GM23338 (cell line): Measurements from ENCODE around the gene CSNK2B. TPM values are rescaled to one million over a fixed set of nuclear protein-coding genes. Genes with fewer than 3 reads are reported as not detected.

Source experiments
- ATAC-seq: fragments of 200-7000 bp; cut with Tn5 transposase; 3 replicates; pipeline ENCODE4 v1.9.1; 2020
- DNase-seq: peaks from one replicate; pipeline ENCODE4 v3.0.0-alpha.2; 2015; ENCODE audit warnings: low spot score
- H2AFZ ChIP-seq: fragments of 200-600 bp; sonication (generic); 2 replicates; pipeline ENCODE4 v1.8.0; 2016; ENCODE audit warnings: antibody characterized with exemption, mild to moderate bottlenecking, moderate library complexity
- H3F3A ChIP-seq: fragments of 200-600 bp; sonication (generic); replicated peaks from 2 replicates; pipeline ENCODE4 v1.8.0; 2017; ENCODE audit warnings: antibody characterized with exemption, mixed run types, low read depth
- H3K27ac ChIP-seq: fragments of 200-600 bp; sonication (generic); 2 replicates; pipeline ENCODE4 v1.6.1; 2016; ENCODE audit warnings: low read depth
- H3K27me3 ChIP-seq: fragments of 200-600 bp; sonication (generic); 2 replicates; pipeline ENCODE4 v1.8.0; 2016; ENCODE audit warnings: mild to moderate bottlenecking, mixed run types, moderate library complexity; ENCODE audit not compliant: insufficient read depth
- H3K36me3 ChIP-seq: fragments of 200-600 bp; sonication (generic); 2 replicates; pipeline ENCODE4 v1.8.0; 2016; ENCODE audit warnings: mild to moderate bottlenecking; ENCODE audit not compliant: insufficient read depth
- H3K4me1 ChIP-seq: fragments of 200-600 bp; sonication (generic); 2 replicates; pipeline ENCODE4 v1.8.0; 2016; ENCODE audit warnings: mild to moderate bottlenecking, moderate library complexity; ENCODE audit not compliant: insufficient read depth
- H3K4me2 ChIP-seq: fragments of 200-600 bp; sonication (generic); 2 replicates; pipeline ENCODE4 v1.7.1; 2017; ENCODE audit warnings: mixed run types
- H3K4me3 ChIP-seq: fragments of 200-600 bp; sonication (generic); 2 replicates; pipeline ENCODE4 v1.6.1; 2016; ENCODE audit warnings: mixed run types
- H3K79me2 ChIP-seq: fragments of 200-600 bp; sonication (generic); replicated peaks from 2 replicates; pipeline ENCODE4 v1.8.0; 2017; ENCODE audit warnings: mild to moderate bottlenecking; ENCODE audit not compliant: insufficient read depth
- H3K9me2 ChIP-seq: fragments of 200-600 bp; sonication (generic); 2 replicates; pipeline ENCODE4 v1.8.0; 2017; ENCODE audit not compliant: insufficient read depth
- H4K20me1 ChIP-seq: fragments of 200-600 bp; sonication (generic); replicated peaks from 2 replicates; pipeline ENCODE4 v1.8.0; 2017; ENCODE audit warnings: mild to moderate bottlenecking; ENCODE audit not compliant: insufficient read depth
- H3K27ac Mint-ChIP-seq: 2 replicates; pipeline ENCODE4 v1.8.0; 2020; ENCODE audit warnings: inconsistent platforms, mild to moderate bottlenecking, moderate library complexity, mixed read lengths
- H3K27me3 Mint-ChIP-seq: 3 replicates; pipeline ENCODE4 v1.8.0; 2022; ENCODE audit warnings: low read depth, mild to moderate bottlenecking, moderate library complexity, mixed read lengths, inconsistent platforms; ENCODE audit not compliant: insufficient read depth, poor library complexity
- H3K36me3 Mint-ChIP-seq: 3 replicates; pipeline ENCODE4 v1.8.0; 2021; ENCODE audit warnings: low read depth, mild to moderate bottlenecking, inconsistent platforms, moderate library complexity, mixed read lengths
- H3K4me1 Mint-ChIP-seq: 3 replicates; pipeline ENCODE4 v1.8.0; 2020; ENCODE audit warnings: mild to moderate bottlenecking, inconsistent platforms, mixed read lengths
- H3K4me3 Mint-ChIP-seq: 3 replicates; pipeline ENCODE4 v1.8.0; 2021; ENCODE audit warnings: moderate library complexity, mild to moderate bottlenecking, inconsistent platforms, mixed read lengths
- H3K9me3 Mint-ChIP-seq: 3 replicates; pipeline ENCODE4 v1.8.0; 2020; ENCODE audit warnings: moderate library complexity, mild to moderate bottlenecking, inconsistent platforms, mixed read lengths
- CREB1 ChIP-seq: fragments of 250-450 bp; sonication (Bioruptor Pico); IDR thresholded peaks from 2 replicates; pipeline ENCODE4 v1.5.0; 2020; ENCODE audit warnings: low read depth, mild to moderate bottlenecking, moderate library complexity
- ETS1 ChIP-seq: IDR thresholded peaks from 2 replicates; pipeline ENCODE4 v1.6.1; 2016; ENCODE audit warnings: antibody characterized with exemption
- EZH2phosphoT487 ChIP-seq: fragments of 200-600 bp; sonication (generic); IDR thresholded peaks from one replicate; pipeline ENCODE4 v1.8.1; 2018; ENCODE audit warnings: antibody characterized with exemption; ENCODE audit not compliant: unreplicated experiment
- JUNB ChIP-seq: IDR thresholded peaks from one replicate; pipeline ENCODE4 v1.6.1; 2016; ENCODE audit warnings: antibody characterized with exemption; ENCODE audit not compliant: unreplicated experiment
- NANOG ChIP-seq: IDR thresholded peaks from 2 replicates; pipeline ENCODE4 v1.6.1; 2016; ENCODE audit warnings: antibody characterized with exemption, borderline replicate concordance
- POLR2AphosphoS5 ChIP-seq: IDR thresholded peaks from 2 replicates; pipeline ENCODE4 v1.6.1; 2016; ENCODE audit warnings: antibody characterized with exemption, low read depth
- STAT1 ChIP-seq: IDR thresholded peaks from one replicate; pipeline ENCODE4 v1.6.1; 2016; ENCODE audit warnings: antibody characterized with exemption; ENCODE audit not compliant: unreplicated experiment
- ZNF331 ChIP-seq: fragments of 250-450 bp; sonication (Bioruptor Pico); IDR thresholded peaks from 2 replicates; pipeline ENCODE4 v1.5.0; 2020; ENCODE audit warnings: low read depth, mild to moderate bottlenecking, moderate library complexity
- ZNF462 ChIP-seq: fragments of 250-450 bp; sonication (Bioruptor Pico); IDR thresholded peaks from 2 replicates; pipeline ENCODE4 v1.5.0; 2020; ENCODE audit warnings: mild to moderate bottlenecking, moderate library complexity
- polyA plus RNA-seq: library from polyadenylated mRNA; unstranded; fragments of >200 nt; fragmentation: Nextera tagmentation; extraction: Ambion mirVana; gene quantifications from 2 replicates; pipeline ENCODE4 v1.2.1, GENCODE V29; 2016
- total RNA-seq: library from RNA; depleted of rRNA; stranded (reverse); fragments of >200 nt; shearing (Covaris generic); gene quantifications from 2 replicates; pipeline ENCODE4 v1.2.3, GENCODE V29; 2014
- TF ChIP-seq, protein P1 (sequence below): IDR thresholded peaks from one replicate; pipeline ENCODE4 v1.6.1; 2018; ENCODE audit warnings: antibody characterized with exemption; ENCODE audit not compliant: unreplicated experiment

The CSNK2B gene
- total and polyA plus RNA-seq, 2 experiments from 2014 or later: 260 to 271 TPM

DNA sequence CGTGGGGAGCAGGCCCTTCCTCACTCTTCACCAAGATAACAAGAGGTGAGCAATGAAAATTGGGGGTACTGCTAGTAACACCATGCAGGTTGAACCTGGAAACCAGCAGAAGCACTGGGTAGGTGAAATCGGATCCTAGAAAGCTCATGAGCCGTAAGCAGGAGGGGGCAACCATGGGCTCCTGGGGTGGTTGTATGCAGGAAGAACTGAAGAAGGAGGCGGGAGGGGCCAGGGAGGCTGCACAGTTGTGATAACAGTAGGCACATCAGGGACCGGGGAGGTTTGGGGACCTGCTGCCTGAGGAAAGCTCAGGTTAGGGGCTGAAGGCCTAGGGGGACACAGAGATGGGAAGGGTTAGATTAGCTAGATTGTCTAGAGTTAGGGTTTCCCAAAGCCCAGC, 20.6 kb downstream of the CSNK2B start:
- no peaks in the 10 kb centered on the region; the same call in 2 of the 3 replicates for H3K9me3 Mint-ChIP-seq
- Histone ChIP-seq H3K79me2 (no peaks in the 10 kb centered on the region), H2AFZ (no peak overlapping the region), H3K27ac (no peak overlapping the region), H3K36me3 (no peaks in the 10 kb centered on the region), H4K20me1 (no peaks in the 10 kb centered on the region), H3K27me3 (peaks cover 12% of the 10 kb centered on the region), H3K4me2 (no peak overlapping the region), H3K9me2 (no peaks in the 10 kb centered on the region), H3F3A (peaks cover 9% of the 10 kb centered on the region; the same call in 1 of the 2 replicates), H3K4me3 (no peak overlapping the region), H3K4me1 (peaks cover 7% of the 10 kb centered on the region)
- peaks cover 14% of the 10 kb centered on the region for H3K36me3 Mint-ChIP-seq
- no peak for DNase-seq
- TF ChIP-seq ETS1: no peak
- no peak for TF ChIP-seq EZH2phosphoT487
- no peak for TF ChIP-seq ZNF331 (CRISPR knock-in tag)
- no peak for TF ChIP-seq STAT1
- no peak for TF ChIP-seq POLR2AphosphoS5
- no peak for TF ChIP-seq CREB1 (CRISPR knock-in tag)
- no peak for TF ChIP-seq ZNF462 (CRISPR knock-in tag)
- TF ChIP-seq JUNB: no peak
- TF ChIP-seq, protein P1, sequence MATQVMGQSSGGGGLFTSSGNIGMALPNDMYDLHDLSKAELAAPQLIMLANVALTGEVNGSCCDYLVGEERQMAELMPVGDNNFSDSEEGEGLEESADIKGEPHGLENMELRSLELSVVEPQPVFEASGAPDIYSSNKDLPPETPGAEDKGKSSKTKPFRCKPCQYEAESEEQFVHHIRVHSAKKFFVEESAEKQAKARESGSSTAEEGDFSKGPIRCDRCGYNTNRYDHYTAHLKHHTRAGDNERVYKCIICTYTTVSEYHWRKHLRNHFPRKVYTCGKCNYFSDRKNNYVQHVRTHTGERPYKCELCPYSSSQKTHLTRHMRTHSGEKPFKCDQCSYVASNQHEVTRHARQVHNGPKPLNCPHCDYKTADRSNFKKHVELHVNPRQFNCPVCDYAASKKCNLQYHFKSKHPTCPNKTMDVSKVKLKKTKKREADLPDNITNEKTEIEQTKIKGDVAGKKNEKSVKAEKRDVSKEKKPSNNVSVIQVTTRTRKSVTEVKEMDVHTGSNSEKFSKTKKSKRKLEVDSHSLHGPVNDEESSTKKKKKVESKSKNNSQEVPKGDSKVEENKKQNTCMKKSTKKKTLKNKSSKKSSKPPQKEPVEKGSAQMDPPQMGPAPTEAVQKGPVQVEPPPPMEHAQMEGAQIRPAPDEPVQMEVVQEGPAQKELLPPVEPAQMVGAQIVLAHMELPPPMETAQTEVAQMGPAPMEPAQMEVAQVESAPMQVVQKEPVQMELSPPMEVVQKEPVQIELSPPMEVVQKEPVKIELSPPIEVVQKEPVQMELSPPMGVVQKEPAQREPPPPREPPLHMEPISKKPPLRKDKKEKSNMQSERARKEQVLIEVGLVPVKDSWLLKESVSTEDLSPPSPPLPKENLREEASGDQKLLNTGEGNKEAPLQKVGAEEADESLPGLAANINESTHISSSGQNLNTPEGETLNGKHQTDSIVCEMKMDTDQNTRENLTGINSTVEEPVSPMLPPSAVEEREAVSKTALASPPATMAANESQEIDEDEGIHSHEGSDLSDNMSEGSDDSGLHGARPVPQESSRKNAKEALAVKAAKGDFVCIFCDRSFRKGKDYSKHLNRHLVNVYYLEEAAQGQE: no peak
- no peak for TF ChIP-seq NANOG
- no peak for ATAC-seq
- H3K27me3 Mint-ChIP-seq: peaks cover 22% of the 10 kb centered on the region
- peaks cover 6% of the 10 kb centered on the region for H3K4me1 Mint-ChIP-seq
- H3K27ac Mint-ChIP-seq: no peak overlapping the region
- H3K4me3 Mint-ChIP-seq: no peak overlapping the region
